GM21367 (cell line): Measurements from ENCODE around the gene TXNDC5.
"Not testable (repeated sequence)": the region's sequence is repeated elsewhere in the genome, so short reads cannot be mapped to it uniquely, and the experiment has no call there.

Source experiments
- ATAC-seq: cut with Tn5 transposase; IDR thresholded peaks from one replicate; pipeline ENCODE4 v1.9.1; 2021; ENCODE audit not compliant: unreplicated experiment

Gene TXNDC5

GRCh38 chr6:7914991-7915789 lies 4.6 kb upstream of the TXNDC5 start:
- ATAC-seq: no peak

GRCh38 chr6:7914311-7914710 lies 3.7 kb upstream of the TXNDC5 start:
- no peak for ATAC-seq

- ATAC-seq: no peak
These were observed 2.3 kb upstream of the TXNDC5 start for GRCh38 chr6:7912736-7913517.

GRCh38 chr6:7912024-7912423 lies 1.4 kb upstream of the TXNDC5 start:
- ATAC-seq: no peak

GRCh38 chr6:7911345-7911725 lies 747 bp upstream of the TXNDC5 start:
- ATAC-seq: no peak

GRCh38 chr6:7910298-7910653 lies 312 bp downstream of the TXNDC5 start:
- ATAC-seq: peak; percentile 19

GRCh38 chr6:7909323-7910276 lies 988 bp downstream of the TXNDC5 start:
- ATAC-seq: no peak

- no peak for ATAC-seq
These were observed 3.4 kb downstream of the TXNDC5 start for GRCh38 chr6:7907159-7907558.

- ATAC-seq: no peak
These were observed 3.8 kb downstream of the TXNDC5 start for GRCh38 chr6:7906741-7907140.

- no peak for ATAC-seq
These were observed 5.2 kb downstream of the TXNDC5 start for GRCh38 chr6:7905416-7905815.

- ATAC-seq: no peak
These were observed 5.8 kb downstream of the TXNDC5 start for GRCh38 chr6:7904654-7905319.

GRCh38 chr6:7903673-7904072 lies 6.9 kb downstream of the TXNDC5 start:
- ATAC-seq: no peak

GRCh38 chr6:7902867-7903266 lies 7.7 kb downstream of the TXNDC5 start:
- no peak for ATAC-seq

GRCh38 chr6:7902221-7902620 lies 8.4 kb downstream of the TXNDC5 start:
- ATAC-seq: no peak

GRCh38 chr6:7901780-7902179 lies 8.8 kb downstream of the TXNDC5 start:
- ATAC-seq: no peak

- ATAC-seq: no peak
These were observed 9.5 kb downstream of the TXNDC5 start for GRCh38 chr6:7901056-7901455.

- peak; percentile 38 for ATAC-seq
These were observed 10.0 kb downstream of the TXNDC5 start for GRCh38 chr6:7900621-7901020.

GRCh38 chr6:7899889-7900213 lies 10.7 kb downstream of the TXNDC5 start:
- no peak for ATAC-seq

- ATAC-seq: peak; percentile 40
These were observed 11.3 kb downstream of the TXNDC5 start for GRCh38 chr6:7899101-7899888.

- not testable (repeated sequence) for ATAC-seq
These were observed 12.4 kb downstream of the TXNDC5 start for GRCh38 chr6:7898193-7898586.
